HEK293T (cell line): Measurements from ENCODE around the gene ATP6V0E1.

Experiments used
- CTCF ChIA-PET: fragments of 350-600 bp; formaldehyde crosslinking; extraction: SDS; loops from one replicate; lab custom pipeline; 2021; ENCODE audit warnings: antibody characterized with exemption, inconsistent platforms; lab: Yijun Ruan, JAX
- POLR2A ChIA-PET: fragments of 350-600 bp; formaldehyde crosslinking; extraction: SDS; loops from one replicate; lab custom pipeline; 2020; ENCODE audit warnings: antibody characterized with exemption, inconsistent platforms; lab: Yijun Ruan, JAX
- DNase-seq: peaks from one replicate; pipeline ENCODE4 v3.0.0; 2012; ENCODE audit warnings: mixed read lengths; ENCODE audit errors: extremely low spot score
- ARNT ChIP-seq: fragments of 450-650 bp; IDR thresholded peaks from 2 replicates; pipeline ENCODE4 v1.6.1; 2017; ENCODE audit warnings: mild to moderate bottlenecking
- BHLHE40 ChIP-seq: fragments of 450-650 bp; IDR thresholded peaks from 2 replicates; pipeline ENCODE4 v1.6.1; 2016; ENCODE audit warnings: mild to moderate bottlenecking, moderate library complexity, borderline replicate concordance
- CTBP1 ChIP-seq: fragments of 450-650 bp; IDR thresholded peaks from 2 replicates; pipeline ENCODE4 v1.6.1; 2016; ENCODE audit warnings: borderline replicate concordance
- ELF4 ChIP-seq: fragments of 450-650 bp; IDR thresholded peaks from 2 replicates; pipeline ENCODE4 v1.6.1; 2017; ENCODE audit warnings: antibody characterized with exemption
- FOXA1 ChIP-seq: fragments of 450-650 bp; IDR thresholded peaks from 2 replicates; pipeline ENCODE4 v1.6.1; 2016; ENCODE audit warnings: mild to moderate bottlenecking
- FOXK2 ChIP-seq: fragments of 450-650 bp; IDR thresholded peaks from 2 replicates; pipeline ENCODE4 v1.6.1; 2016; ENCODE audit warnings: mild to moderate bottlenecking
- FOXM1 ChIP-seq: fragments of 450-650 bp; IDR thresholded peaks from 2 replicates; pipeline ENCODE4 v1.6.1; 2017; ENCODE audit warnings: mild to moderate bottlenecking, borderline replicate concordance
- HDGF ChIP-seq: fragments of 450-650 bp; IDR thresholded peaks from 2 replicates; pipeline ENCODE4 v1.6.1; 2017; ENCODE audit warnings: antibody characterized with exemption, borderline replicate concordance
- L3MBTL2 ChIP-seq: fragments of 450-650 bp; conservative IDR thresholded peaks from 2 replicates; pipeline ENCODE4 v1.6.1; 2016; ENCODE audit warnings: mild to moderate bottlenecking
- LEF1 ChIP-seq: fragments of 450-650 bp; IDR thresholded peaks from 2 replicates; pipeline ENCODE4 v1.6.1; 2017; ENCODE audit warnings: mild to moderate bottlenecking, borderline replicate concordance
- NFRKB ChIP-seq: fragments of 450-650 bp; IDR thresholded peaks from 2 replicates; pipeline ENCODE4 v1.6.1; 2016; ENCODE audit warnings: mild to moderate bottlenecking, moderate library complexity
- PKNOX1 ChIP-seq: fragments of 450-650 bp; IDR thresholded peaks from 2 replicates; pipeline ENCODE4 v1.6.1; 2016
- SP1 ChIP-seq: fragments of 450-650 bp; IDR thresholded peaks from 2 replicates; pipeline ENCODE4 v1.6.1; 2017
- SUZ12 ChIP-seq: fragments of 450-650 bp; IDR thresholded peaks from 2 replicates; pipeline ENCODE4 v1.6.1; 2016; ENCODE audit warnings: mild to moderate bottlenecking
- TARDBP ChIP-seq: fragments of 450-650 bp; IDR thresholded peaks from 2 replicates; pipeline ENCODE4 v1.6.1; 2016
- ZNF384 ChIP-seq: fragments of 450-650 bp; IDR thresholded peaks from 2 replicates; pipeline ENCODE4 v1.6.1; 2016

The ATP6V0E1 gene

GRCh38 chr5:172958331-172959046 is 25.1 kb upstream of the ATP6V0E1 start:
- DNase-seq = peak; percentile 98
- TF ChIP-seq FOXA1 (no peak), ARNT (no peak), ZNF384 (no peak; the same call in 1 of the 2 replicates), SUZ12 (no peak), SP1 (no peak), TARDBP (no peak), LEF1 (no peak), HDGF (no peak)
- ChIA-PET CTCF (interaction anchor here (0.6 to 2.4 kb wide), 8 partner anchors 15 to 1446 kb away, joined by 3 to 10 read pairs (median 4); no protein-coding TSS in a partner anchor), POLR2A (interaction anchor here (0.6 to 1.8 kb wide), 24 partner anchors 8 to 371 kb away, joined by 3 to 9 read pairs (median 4); partner anchors contain the start of genes ATP6V0E1 and NKX2-5)

GRCh38 chr5:172959824-172960799 is 23.5 kb upstream of the ATP6V0E1 start:
- DNase-seq = no peak
- ChIA-PET CTCF (interaction anchor here (0.8 to 2.4 kb wide), 4 partner anchors 13 to 1007 kb away, joined by 3 to 10 read pairs (median 4); no protein-coding TSS in a partner anchor), POLR2A (interaction anchor here (1.0 to 1.8 kb wide), 14 partner anchors 8 to 370 kb away, joined by 3 to 9 read pairs (median 4); partner anchors contain the start of gene ATP6V0E1)
- no peak for TF ChIP-seq ARNT
- 0 out of 2 replicates have a peak, but pooled peaks have one; percentile 31 for TF ChIP-seq L3MBTL2

- DNase-seq = no peak
- ChIA-PET CTCF (no interaction called here), POLR2A (no interaction called here)
- no peak for TF ChIP-seq TARDBP
- no peak for TF ChIP-seq L3MBTL2
- no peak for TF ChIP-seq FOXM1
- TF ChIP-seq SUZ12 = no peak
- TF ChIP-seq ZNF384 = no peak
- no peak for TF ChIP-seq PKNOX1
- TF ChIP-seq BHLHE40 = no peak
- no peak for TF ChIP-seq HDGF
- TF ChIP-seq LEF1 = no peak
- no peak for TF ChIP-seq FOXK2
- no peak for TF ChIP-seq CTBP1
- no peak for TF ChIP-seq NFRKB
- no peak for TF ChIP-seq ARNT
- TF ChIP-seq ELF4 = no peak
- no peak for TF ChIP-seq FOXA1
- no peak for TF ChIP-seq SP1
Observed at GRCh38 chr5:172969921-172970320, 13.7 kb upstream of the ATP6V0E1 start.

- no peak for DNase-seq
- POLR2A ChIA-PET = interaction anchor here (1.7 kb wide), 1 partner anchor 13 kb away, joined by 7 read pairs; the partner anchor contains the start of gene RPL26L1
- CTCF ChIA-PET = interaction anchor here (1.1 kb wide), 1 partner anchor 257 kb away, joined by 7 read pairs; no protein-coding TSS in a partner anchor
- no peak for TF ChIP-seq LEF1
Observed at GRCh38 chr5:172971482-172971881, 12.1 kb upstream of the ATP6V0E1 start.

GRCh38 chr5:172972552-172972951 is 11.0 kb upstream of the ATP6V0E1 start:
- POLR2A ChIA-PET = interaction anchor here (0.9 to 1.2 kb wide), 2 partner anchors 11 to 14 kb away, joined by 3 to 7 read pairs; partner anchors contain the start of genes ATP6V0E1 and RPL26L1
- no peak for DNase-seq
- CTCF ChIA-PET = interaction anchor here (1.5 kb wide), 1 partner anchor 359 kb away, joined by 4 read pairs; no protein-coding TSS in a partner anchor
- no peak for TF ChIP-seq NFRKB
- TF ChIP-seq SUZ12 = no peak
- no peak for TF ChIP-seq FOXA1
- no peak for TF ChIP-seq BHLHE40
- TF ChIP-seq FOXM1 = no peak
- TF ChIP-seq HDGF = no peak

- no peak for DNase-seq
- TF ChIP-seq LEF1 = no peak
- no peak for TF ChIP-seq ZNF384
- TF ChIP-seq NFRKB = no peak
- no peak for TF ChIP-seq PKNOX1
- TF ChIP-seq L3MBTL2 = no peak
- no peak for TF ChIP-seq ARNT
- TF ChIP-seq SUZ12 = no peak
- TF ChIP-seq FOXM1 = no peak
- no peak for TF ChIP-seq SP1
- no peak for TF ChIP-seq HDGF
- TF ChIP-seq CTBP1 = no peak
- no peak for TF ChIP-seq FOXK2
- no peak for TF ChIP-seq ELF4
- no peak for TF ChIP-seq BHLHE40
- TF ChIP-seq FOXA1 = no peak
- TF ChIP-seq TARDBP = no peak
- POLR2A ChIA-PET = interaction anchor here (0.7 to 1.2 kb wide), 3 partner anchors 10 to 259 kb away, joined by 3 to 7 read pairs (median 3); partner anchors contain the start of genes ATP6V0E1 and RPL26L1
- CTCF ChIA-PET = interaction anchor here (0.7 to 1.5 kb wide), 2 partner anchors 14 to 358 kb away, joined by 3 to 4 read pairs; partner anchors contain the start of gene RPL26L1
Observed at GRCh38 chr5:172973127-172973916, 10.2 kb upstream of the ATP6V0E1 start.
